SU-DHL-6 (cell line): ENCODE results near the gene PHKA2.

Experiments
- H2AFZ ChIP-seq: fragments of 200-600 bp; sonication (generic); 2 replicates; pipeline ENCODE4 v1.6.1; 2014; ENCODE audit warnings: low read depth, mild to moderate bottlenecking, moderate library complexity, mixed read lengths, antibody characterized with exemption, low read length; ENCODE audit not compliant: severe bottlenecking
- H3F3A ChIP-seq: fragments of 200-600 bp; shearing (Covaris generic); 2 replicates; pipeline ENCODE4 v1.6.0; 2016; ENCODE audit warnings: antibody characterized with exemption, mild to moderate bottlenecking; ENCODE audit not compliant: insufficient read depth
- H3K27ac ChIP-seq: fragments of 200-600 bp; sonication (generic); 2 replicates; pipeline ENCODE4 v1.5.1; 2016; ENCODE audit warnings: low read depth, mild to moderate bottlenecking, low read length, moderate library complexity, mixed read lengths
- H3K27me3 ChIP-seq: fragments of 200-600 bp; sonication (generic), shearing (Covaris generic); 2 replicates; pipeline ENCODE4 v1.6.0; 2014; ENCODE audit warnings: mild to moderate bottlenecking, low read length
- H3K36me3 ChIP-seq: fragments of 200-600 bp; sonication (generic); 2 replicates; pipeline ENCODE4 v1.6.1; 2014; ENCODE audit warnings: mild to moderate bottlenecking, low read length, mixed read lengths
- H3K4me2 ChIP-seq: fragments of 300-600, 200-600 bp; shearing (Covaris generic), sonication (generic); 2 replicates; pipeline ENCODE4 v1.6.0; 2014; ENCODE audit warnings: low read length, low read depth, mild to moderate bottlenecking; ENCODE audit not compliant: poor library complexity, severe bottlenecking
- H3K4me3 ChIP-seq: fragments of 200-600 bp; sonication (generic); 2 replicates; pipeline ENCODE4 v1.5.1; 2014; ENCODE audit warnings: antibody characterized with exemption, low read length, mild to moderate bottlenecking, mixed read lengths; ENCODE audit not compliant: insufficient read depth, poor library complexity, severe bottlenecking
- H3K79me2 ChIP-seq: fragments of 200-600 bp; sonication (generic); 2 replicates; pipeline ENCODE4 v1.6.1; 2014; ENCODE audit warnings: mild to moderate bottlenecking, low read length, moderate library complexity; ENCODE audit not compliant: insufficient read depth
- H3K9ac ChIP-seq: fragments of 200-600 bp; sonication (generic); 2 replicates; pipeline ENCODE4 v1.7.0; 2014; ENCODE audit warnings: mild to moderate bottlenecking, low read length
- H3K9me2 ChIP-seq: fragments of 200-600 bp; sonication (generic); replicated peaks from 2 replicates; pipeline ENCODE4 v1.6.1; 2014; ENCODE audit warnings: low read length; ENCODE audit not compliant: insufficient read depth
- H3K9me3 ChIP-seq: fragments of 200-600 bp; sonication (generic); 2 replicates; pipeline ENCODE4 v1.6.1; 2014; ENCODE audit warnings: low read length, mixed read lengths; ENCODE audit not compliant: insufficient read depth
- H4K20me1 ChIP-seq: fragments of 200-600 bp; sonication (generic); 2 replicates; pipeline ENCODE4 v1.6.1; 2014; ENCODE audit warnings: low read depth, mild to moderate bottlenecking, antibody characterized with exemption, low read length, moderate library complexity, mixed read lengths
- CTCF ChIP-seq: fragments of 200-600 bp; sonication (generic); IDR thresholded peaks from one replicate; pipeline ENCODE4 v1.5.1; 2017; ENCODE audit warnings: antibody characterized with exemption, mild to moderate bottlenecking, low read length, moderate library complexity; ENCODE audit not compliant: insufficient read depth, poor library complexity, severe bottlenecking
- EZH2phosphoT487 ChIP-seq: fragments of 200-600 bp; sonication (generic), shearing (Covaris generic); conservative IDR thresholded peaks from 2 replicates; pipeline ENCODE4 v1.6.1; 2018; ENCODE audit warnings: mild to moderate bottlenecking, antibody characterized with exemption, low read length, moderate library complexity, mixed read lengths

Gene PHKA2

GRCh38 chrX:18891548-18891945 is 92.4 kb downstream of the PHKA2 start:
- Histone ChIP-seq H3K4me2 (no peak overlapping the region), H3K36me3 (no peaks in the 10 kb centered on the region)

GRCh38 chrX:18890724-18891547 is 93.0 kb downstream of the PHKA2 start:
- H3K36me3 ChIP-seq, result no peaks in the 10 kb centered on the region
- no peak overlapping the region for H3K9ac ChIP-seq
- H2AFZ ChIP-seq, result no peak overlapping the region
- no peaks in the 10 kb centered on the region for H3K79me2 ChIP-seq
- no peaks in the 10 kb centered on the region for H3K27me3 ChIP-seq
- no peaks in the 10 kb centered on the region for H3K9me3 ChIP-seq
- H3K9me2 ChIP-seq, result no peaks in the 10 kb centered on the region
- no peak overlapping the region for H3K4me2 ChIP-seq
- H3K27ac ChIP-seq, result no peak overlapping the region
- H4K20me1 ChIP-seq, result no peaks in the 10 kb centered on the region
- H3K4me3 ChIP-seq, result no peak overlapping the region
- H3F3A ChIP-seq, result no peaks in the 10 kb centered on the region
- TF ChIP-seq CTCF (no peak), EZH2phosphoT487 (no peak)

More at GRCh38 chrX:18891548-18891945, 92.4 kb downstream of the PHKA2 start:
- Histone ChIP-seq H2AFZ (no peak overlapping the region), H3K9me2 (no peaks in the 10 kb centered on the region), H3K4me3 (no peak overlapping the region), H4K20me1 (no peaks in the 10 kb centered on the region), H3K9ac (no peak overlapping the region), H3K79me2 (no peaks in the 10 kb centered on the region), H3K27me3 (no peaks in the 10 kb centered on the region), H3K27ac (no peak overlapping the region), H3F3A (no peaks in the 10 kb centered on the region), H3K9me3 (no peaks in the 10 kb centered on the region)
- TF ChIP-seq EZH2phosphoT487 (no peak), CTCF (no peak)

- Histone ChIP-seq H3K9ac (no peak overlapping the region), H3K36me3 (no peaks in the 10 kb centered on the region), H3K27ac (no peak overlapping the region), H3K79me2 (no peaks in the 10 kb centered on the region), H3K9me2 (no peaks in the 10 kb centered on the region), H3K4me2 (no peak overlapping the region), H3K4me3 (no peak overlapping the region), H3K27me3 (no peaks in the 10 kb centered on the region), H3K9me3 (no peaks in the 10 kb centered on the region), H2AFZ (no peak overlapping the region), H4K20me1 (no peaks in the 10 kb centered on the region), H3F3A (no peaks in the 10 kb centered on the region)
- TF ChIP-seq EZH2phosphoT487, result no peak
- no peak for TF ChIP-seq CTCF
Observed at GRCh38 chrX:18890049-18890381, 93.9 kb downstream of the PHKA2 start.
